ENCODE measurements around the gene TRAF2. TPM values are rescaled to one million over a fixed set of nuclear protein-coding genes. Genes with fewer than 3 reads are reported as not detected.

The TRAF2 gene
- total RNA-seq, 2 experiments from 2014 or later, result 10.6 to 11.6 TPM

GRCh38 chr9:136957901-136958300, 71.6 kb downstream of the TRAF2 start:
- Mint-ChIP-seq H3K4me3 (peak overlapping the region; percentile 20), H3K27ac (no peak overlapping the region), H3K4me1 (ENCODE audit: low read depth) (peaks cover 11% of the 10 kb centered on the region), H3K9me3 (peaks cover 2% of the 10 kb centered on the region), H3K27me3 (no peaks in the 10 kb centered on the region), H3K36me3 (ENCODE audit: low read depth) (no peaks in the 10 kb centered on the region)
- Histone ChIP-seq H3K9me3 (ENCODE audit: control insufficient read depth in 1 of 2, insufficient read depth in 1 of 2, low read length in 2 of 2) (peaks cover 0 to 3% of the 10 kb centered on the region in 2 experiments), H3K27me3 (ENCODE audit: control insufficient read depth in 1 of 2, insufficient read depth in 2 of 2, low read length in 2 of 2) (no peaks in the 10 kb centered on the region), H3K4me3 (ENCODE audit: low read length) (no peak overlapping the region), H3K4me1 (ENCODE audit: insufficient read depth, low read length) (peaks cover 55% of the 10 kb centered on the region), H3K36me3 (ENCODE audit: insufficient read depth, low read length) (no peaks in the 10 kb centered on the region), H3K27ac (ENCODE audit: low read depth in 1 of 2, low read length in 2 of 2) (no peak overlapping the region)
- no peak for ATAC-seq (ENCODE audit: poor library complexity)
- intact Hi-C loops (cut with DNase I, micrococcal nuclease), result loop anchor here in 1 of 2 experiments (10.0 kb wide), 1 partner anchor 833 kb away; no protein-coding TSS in a partner anchor
- ChIA-PET CTCF (no interaction called here), POLR2A (no interaction called here)
- no peak for DNase-seq
- no peak for TF ChIP-seq CTCF (IDR thresholded peaks at IDR 0.05)

GRCh38 chr9:136958473-136958872, 72.2 kb downstream of the TRAF2 start:
- Histone ChIP-seq H3K27ac (ENCODE audit: low read depth in 1 of 2, low read length in 2 of 2) (peak overlapping the region in 1 of 2 donors; percentile 5), H3K4me1 (ENCODE audit: insufficient read depth, low read length) (peaks cover 60% of the 10 kb centered on the region)
- H3K9me3 Mint-ChIP-seq, result peaks cover 2% of the 10 kb centered on the region

GRCh38 chr9:136958898-136959850, 72.9 kb downstream of the TRAF2 start:
- H3K4me1 ChIP-seq (ENCODE audit: insufficient read depth, low read length), result peaks cover 67% of the 10 kb centered on the region
- peaks cover 2% of the 10 kb centered on the region for H3K9me3 Mint-ChIP-seq
- H3K36me3 ChIP-seq (ENCODE audit: insufficient read depth, low read length), result no peaks in the 10 kb centered on the region
- no peak for TF ChIP-seq CTCF (IDR thresholded peaks at IDR 0.05)
- H3K27ac Mint-ChIP-seq, result no peak overlapping the region
- peaks cover 0 to 3% of the 10 kb centered on the region in 2 experiments for H3K9me3 ChIP-seq (ENCODE audit: control insufficient read depth in 1 of 2, insufficient read depth in 1 of 2, low read length in 2 of 2)
- H3K27me3 Mint-ChIP-seq, result no peaks in the 10 kb centered on the region
- H3K4me3 ChIP-seq (ENCODE audit: low read length), result no peak overlapping the region
- no peaks in the 10 kb centered on the region for H3K36me3 Mint-ChIP-seq (ENCODE audit: low read depth)
- DNase-seq (no peak), ATAC-seq (ENCODE audit: poor library complexity) (no peak)
- peak overlapping the region in 1 of 2 donors; percentile 49 for H3K27ac ChIP-seq (ENCODE audit: low read depth in 1 of 2, low read length in 2 of 2)
- no peaks in the 10 kb centered on the region for H3K27me3 ChIP-seq (ENCODE audit: control insufficient read depth in 1 of 2, insufficient read depth in 2 of 2, low read length in 2 of 2)
- ChIA-PET POLR2A (interaction anchor here (1.0 to 2.2 kb wide), 4 partner anchors 8 to 60 kb away, joined by 3 to 12 read pairs (median 4); no protein-coding TSS in a partner anchor), CTCF (no interaction called here)
- no peak overlapping the region for H3K4me3 Mint-ChIP-seq
- peaks cover 14% of the 10 kb centered on the region for H3K4me1 Mint-ChIP-seq (ENCODE audit: low read depth)
- intact Hi-C loops (cut with DNase I, micrococcal nuclease), result loop anchor here in 1 of 2 experiments (10.0 kb wide), 1 partner anchor 834 kb away; no protein-coding TSS in a partner anchor

More at GRCh38 chr9:136958473-136958872, 72.2 kb downstream of the TRAF2 start:
- ChIA-PET CTCF (no interaction called here), POLR2A (no interaction called here)
- no peak for ATAC-seq (ENCODE audit: poor library complexity)
- no peaks in the 10 kb centered on the region for H3K36me3 ChIP-seq (ENCODE audit: insufficient read depth, low read length)
- H3K4me3 ChIP-seq (ENCODE audit: low read length), result no peak overlapping the region
- no peak overlapping the region for H3K27ac Mint-ChIP-seq
- DNase-seq, result no peak
- no peaks in the 10 kb centered on the region for H3K36me3 Mint-ChIP-seq (ENCODE audit: low read depth)
- H3K4me3 Mint-ChIP-seq, result no peak overlapping the region
- no peak for TF ChIP-seq CTCF (IDR thresholded peaks at IDR 0.05)
- no peaks in the 10 kb centered on the region for H3K27me3 Mint-ChIP-seq
- no peaks in the 10 kb centered on the region for H3K27me3 ChIP-seq (ENCODE audit: control insufficient read depth in 1 of 2, insufficient read depth in 2 of 2, low read length in 2 of 2)
- peaks cover 14% of the 10 kb centered on the region for H3K4me1 Mint-ChIP-seq (ENCODE audit: low read depth)
- intact Hi-C loops (cut with DNase I, micrococcal nuclease), result loop anchor here in 1 of 2 experiments (10.0 kb wide), 1 partner anchor 834 kb away; no protein-coding TSS in a partner anchor
- H3K9me3 ChIP-seq (ENCODE audit: control insufficient read depth in 1 of 2, insufficient read depth in 1 of 2, low read length in 2 of 2), result peaks cover 0 to 3% of the 10 kb centered on the region in 2 experiments

Data from CD4-positive, alpha-beta T cell (primary cell).